ENCODE results near the gene KCNE4.

The KCNE4 gene

GRCh38 chr2:223090540-223091235 is 38.7 kb downstream of the KCNE4 start:
- no peak for DNase-seq (ENCODE audit: low read depth)
- TF ChIP-seq CTCF (IDR thresholded peaks at IDR 0.05; ENCODE audit: insufficient read depth, low read depth, low read length, missing control alignments) = no peak
- no peak overlapping the region for H3K4me3 ChIP-seq (ENCODE audit: low read depth, low read length)

GRCh38 chr2:223092667-223093066 is 40.7 kb downstream of the KCNE4 start:
- no peak for DNase-seq (ENCODE audit: low read depth)
- no peak for TF ChIP-seq CTCF (IDR thresholded peaks at IDR 0.05; ENCODE audit: insufficient read depth, low read depth, low read length, missing control alignments)
- H3K4me3 ChIP-seq (ENCODE audit: low read depth, low read length) = no peak overlapping the region

- no peak for TF ChIP-seq CTCF (IDR thresholded peaks at IDR 0.05; ENCODE audit: insufficient read depth, low read depth, low read length, missing control alignments)
- no peak for DNase-seq (ENCODE audit: low read depth)
- no peak overlapping the region for H3K4me3 ChIP-seq (ENCODE audit: low read depth, low read length)
These were observed 41.6 kb downstream of the KCNE4 start for GRCh38 chr2:223093436-223094241.

GRCh38 chr2:223095207-223095606 is 43.2 kb downstream of the KCNE4 start:
- no peak overlapping the region for H3K4me3 ChIP-seq (ENCODE audit: low read depth, low read length)
- no peak for DNase-seq (ENCODE audit: low read depth)
- no peak for TF ChIP-seq CTCF (IDR thresholded peaks at IDR 0.05; ENCODE audit: insufficient read depth, low read depth, low read length, missing control alignments)

- DNase-seq (ENCODE audit: low read depth) = no peak
- TF ChIP-seq CTCF (IDR thresholded peaks at IDR 0.05; ENCODE audit: insufficient read depth, low read depth, low read length, missing control alignments) = no peak
- no peak overlapping the region for H3K4me3 ChIP-seq (ENCODE audit: low read depth, low read length)
These were observed 44.4 kb downstream of the KCNE4 start for GRCh38 chr2:223096235-223096970.

- no peak for TF ChIP-seq CTCF (IDR thresholded peaks at IDR 0.05; ENCODE audit: insufficient read depth, low read depth, low read length, missing control alignments)
- no peak for DNase-seq (ENCODE audit: low read depth)
- H3K4me3 ChIP-seq (ENCODE audit: low read depth, low read length) = no peak overlapping the region
These were observed 45.9 kb downstream of the KCNE4 start for GRCh38 chr2:223097888-223098383.
